ENCODE measurements around the gene ELOVL5. TPM values are rescaled to one million over a fixed set of nuclear protein-coding genes. Genes with fewer than 3 reads are reported as not detected.
A peak's percentile ranks its signal among the peaks of the same experiment; 100 is the strongest.

ELOVL5 gene
- polyA plus RNA-seq, 3 donors: 44.7 to 97.1 (median 69.5) TPM

DNA sequence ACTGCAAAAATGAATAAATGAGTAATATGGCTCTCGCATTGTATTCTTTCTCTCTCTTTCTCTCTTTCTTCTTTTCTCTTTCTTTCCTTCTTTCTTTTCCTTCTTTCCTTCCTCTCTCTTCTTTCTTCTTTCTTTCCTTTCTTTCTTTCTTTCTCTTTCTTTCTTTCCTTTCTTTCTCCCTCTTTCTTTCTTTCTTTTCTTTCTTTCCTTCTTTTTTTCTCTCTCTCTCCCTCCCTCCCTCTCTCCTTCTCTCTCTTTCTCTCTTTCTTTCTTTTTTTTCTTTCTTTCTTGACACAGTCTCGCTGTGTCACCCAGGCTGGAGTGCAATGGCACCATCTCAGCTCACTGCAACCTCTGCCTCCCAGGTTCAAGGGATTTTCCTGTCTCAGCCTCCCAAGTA, 20.3 kb upstream of the ELOVL5 start:
- H3K27me3 Mint-ChIP-seq (ENCODE audit: low read depth in 3 of 3): peaks cover 3 to 4% (median 4%) of the 10 kb centered on the region in 3 donors
- Histone ChIP-seq H3K27ac (ENCODE audit: low read depth in 1 of 2, low read length in 2 of 2) (no peak overlapping the region), H3K4me1 (ENCODE audit: control insufficient read depth in 1 of 2, insufficient read depth in 2 of 2, low read length in 2 of 2) (no peaks in the 10 kb centered on the region), H3K4me2 (replicated peaks; ENCODE audit: extremely low read depth, low read length, poor library complexity, severe bottlenecking) (no peak overlapping the region), H4K20me1 (ENCODE audit: insufficient read depth, low read length) (no peaks in the 10 kb centered on the region), H3K9me3 (replicated peaks in 1 of 2; ENCODE audit: control insufficient read depth in 1 of 2, insufficient read depth in 1 of 2, low read length in 2 of 2) (peaks cover 0 to 8% of the 10 kb centered on the region in 2 donors), H3K27me3 (ENCODE audit: control insufficient read depth in 2 of 2, insufficient read depth in 2 of 2, low read length in 2 of 2) (no peaks in the 10 kb centered on the region), H3K9ac (ENCODE audit: insufficient read depth, low read length, poor library complexity, severe bottlenecking) (no peak overlapping the region), H3K4me3 (replicated peaks in 1 of 3; ENCODE audit: low read depth in 2 of 3, low read length in 3 of 3) (no peak overlapping the region), H3K36me3 (replicated peaks in 1 of 2; ENCODE audit: control insufficient read depth in 1 of 2, insufficient read depth in 2 of 2, low read length in 2 of 2) (no peaks in the 10 kb centered on the region), H2AFZ (ENCODE audit: insufficient read depth, low read depth, low read length, poor library complexity, severe bottlenecking) (no peak overlapping the region), H3K79me2 (ENCODE audit: insufficient read depth, low read length) (no peaks in the 10 kb centered on the region)
- H3K27ac Mint-ChIP-seq: no peak overlapping the region
- no CpG with 5 or more reads among the region's 2 CpGs for WGBS (ENCODE audit: insufficient coverage)
- no peak for DNase-seq
- H3K36me3 Mint-ChIP-seq: no peaks in the 10 kb centered on the region
- intact Hi-C loops (cut with micrococcal nuclease): loop anchor here in 1 of 2 donors (10.0 kb wide), 1 partner anchor 66 kb away; no protein-coding TSS in a partner anchor
- H3K4me1 Mint-ChIP-seq: no peaks in the 10 kb centered on the region
- no peak overlapping the region for H3K4me3 Mint-ChIP-seq
- TF ChIP-seq, protein P1, sequence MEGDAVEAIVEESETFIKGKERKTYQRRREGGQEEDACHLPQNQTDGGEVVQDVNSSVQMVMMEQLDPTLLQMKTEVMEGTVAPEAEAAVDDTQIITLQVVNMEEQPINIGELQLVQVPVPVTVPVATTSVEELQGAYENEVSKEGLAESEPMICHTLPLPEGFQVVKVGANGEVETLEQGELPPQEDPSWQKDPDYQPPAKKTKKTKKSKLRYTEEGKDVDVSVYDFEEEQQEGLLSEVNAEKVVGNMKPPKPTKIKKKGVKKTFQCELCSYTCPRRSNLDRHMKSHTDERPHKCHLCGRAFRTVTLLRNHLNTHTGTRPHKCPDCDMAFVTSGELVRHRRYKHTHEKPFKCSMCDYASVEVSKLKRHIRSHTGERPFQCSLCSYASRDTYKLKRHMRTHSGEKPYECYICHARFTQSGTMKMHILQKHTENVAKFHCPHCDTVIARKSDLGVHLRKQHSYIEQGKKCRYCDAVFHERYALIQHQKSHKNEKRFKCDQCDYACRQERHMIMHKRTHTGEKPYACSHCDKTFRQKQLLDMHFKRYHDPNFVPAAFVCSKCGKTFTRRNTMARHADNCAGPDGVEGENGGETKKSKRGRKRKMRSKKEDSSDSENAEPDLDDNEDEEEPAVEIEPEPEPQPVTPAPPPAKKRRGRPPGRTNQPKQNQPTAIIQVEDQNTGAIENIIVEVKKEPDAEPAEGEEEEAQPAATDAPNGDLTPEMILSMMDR (IDR thresholded peaks at IDR 0.05): no peak
- H3K9me3 Mint-ChIP-seq: peaks cover 0 to 12% (median 7%) of the 10 kb centered on the region in 7 donors

DNA sequence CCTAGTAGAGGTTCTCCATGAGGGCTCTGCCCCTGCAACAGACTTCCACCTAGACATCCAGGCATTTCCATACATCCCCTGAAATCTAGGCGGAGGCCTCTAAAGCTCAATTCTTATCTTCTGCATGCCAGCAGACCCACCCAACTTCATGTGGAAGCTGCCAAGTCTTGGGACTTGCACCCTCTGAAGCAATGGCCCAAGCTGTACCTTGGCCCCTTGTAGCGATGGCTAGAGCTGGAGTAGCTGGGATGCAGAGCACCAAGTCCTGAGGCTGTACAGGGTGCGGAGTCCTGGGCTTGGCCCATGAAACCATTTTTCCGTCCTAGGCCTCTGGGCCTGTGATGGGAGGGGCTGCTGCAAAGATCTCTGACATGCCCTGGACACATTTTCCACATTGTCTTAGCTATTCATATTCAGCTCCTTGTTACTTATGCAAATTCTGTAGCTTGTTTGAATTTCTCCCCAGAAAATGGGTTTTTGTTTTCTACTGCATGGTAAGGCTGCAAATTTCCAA, 17.4 kb upstream of the ELOVL5 start:
- no peak overlapping the region for H3K4me3 ChIP-seq (replicated peaks in 1 of 3; ENCODE audit: low read depth in 2 of 3, low read length in 3 of 3)
- H3K9me3 Mint-ChIP-seq: peaks cover 0 to 15% (median 7%) of the 10 kb centered on the region in 7 donors
- H3K27ac ChIP-seq (ENCODE audit: low read depth in 1 of 2, low read length in 2 of 2): no peak overlapping the region
- no peak for DNase-seq
- no peak overlapping the region for H2AFZ ChIP-seq (ENCODE audit: insufficient read depth, low read depth, low read length, poor library complexity, severe bottlenecking)
- H3K27ac Mint-ChIP-seq: peak overlapping the region in 1 of 7 donors; percentile 54
- no peaks in the 10 kb centered on the region for H4K20me1 ChIP-seq (ENCODE audit: insufficient read depth, low read length)
- H3K4me1 Mint-ChIP-seq: peaks cover 4% of the 10 kb centered on the region
- no peaks in the 10 kb centered on the region for H3K4me1 ChIP-seq (ENCODE audit: control insufficient read depth in 1 of 2, insufficient read depth in 2 of 2, low read length in 2 of 2)
- no peaks in the 10 kb centered on the region for H3K36me3 Mint-ChIP-seq
- peaks cover 0 to 8% of the 10 kb centered on the region in 2 donors for H3K9me3 ChIP-seq (replicated peaks in 1 of 2; ENCODE audit: control insufficient read depth in 1 of 2, insufficient read depth in 1 of 2, low read length in 2 of 2)
- WGBS (ENCODE audit: insufficient coverage): 100% methylated on average over 2 of the region's 4 CpGs
- TF ChIP-seq, protein P1 (IDR thresholded peaks at IDR 0.05): no peak
- no peaks in the 10 kb centered on the region for H3K27me3 ChIP-seq (ENCODE audit: control insufficient read depth in 2 of 2, insufficient read depth in 2 of 2, low read length in 2 of 2)
- H3K4me2 ChIP-seq (replicated peaks; ENCODE audit: extremely low read depth, low read length, poor library complexity, severe bottlenecking): no peak overlapping the region
- no peaks in the 10 kb centered on the region for H3K79me2 ChIP-seq (ENCODE audit: insufficient read depth, low read length)
- peaks cover 4 to 6% (median 5%) of the 10 kb centered on the region in 3 donors for H3K27me3 Mint-ChIP-seq (ENCODE audit: low read depth in 3 of 3)
- intact Hi-C loops (cut with micrococcal nuclease): loop anchor here in 1 of 2 donors (10.0 kb wide), 1 partner anchor 69 kb away; no protein-coding TSS in a partner anchor
- H3K4me3 Mint-ChIP-seq: no peak overlapping the region
- no peak overlapping the region for H3K9ac ChIP-seq (ENCODE audit: insufficient read depth, low read length, poor library complexity, severe bottlenecking)
- no peaks in the 10 kb centered on the region for H3K36me3 ChIP-seq (replicated peaks in 1 of 2; ENCODE audit: control insufficient read depth in 1 of 2, insufficient read depth in 2 of 2, low read length in 2 of 2)

Data from CD14-positive monocyte (primary cell).